Measurements from ENCODE around the gene CTAGE1.

Gene CTAGE1

GRCh38 chr18:22457524-22457923 is 39.8 kb upstream of the CTAGE1 start:
- no peaks in the 10 kb centered on the region for H3K36me3 ChIP-seq
- H3K27me3 ChIP-seq (ENCODE audit: insufficient read depth, low read depth, severe bottlenecking): peaks cover 74% of the 10 kb centered on the region
- no peaks in the 10 kb centered on the region for H3K9me3 ChIP-seq (ENCODE audit: severe bottlenecking)
- TF ChIP-seq CTCF (IDR thresholded peaks at IDR 0.05; ENCODE audit: low read depth, low read length): no peak
- no peak for DNase-seq
- no peak overlapping the region for H3K27ac ChIP-seq
- H3K4me3 ChIP-seq (ENCODE audit: low read depth, low read length): no peak overlapping the region

- no peak overlapping the region for H3K27ac ChIP-seq
- H3K4me3 ChIP-seq (ENCODE audit: low read depth, low read length): no peak overlapping the region
- H3K36me3 ChIP-seq: no peaks in the 10 kb centered on the region
- DNase-seq: no peak
- TF ChIP-seq CTCF (IDR thresholded peaks at IDR 0.05; ENCODE audit: low read depth, low read length): no peak
- no peaks in the 10 kb centered on the region for H3K9me3 ChIP-seq (ENCODE audit: severe bottlenecking)
- peaks cover 69% of the 10 kb centered on the region for H3K27me3 ChIP-seq (ENCODE audit: insufficient read depth, low read depth, severe bottlenecking)
These were observed 38.8 kb upstream of the CTAGE1 start for GRCh38 chr18:22456547-22456946.

GRCh38 chr18:22456116-22456480 is 38.4 kb upstream of the CTAGE1 start:
- Histone ChIP-seq H3K9me3 (ENCODE audit: severe bottlenecking) (no peaks in the 10 kb centered on the region), H3K4me3 (ENCODE audit: low read depth, low read length) (no peak overlapping the region), H3K27ac (no peak overlapping the region), H3K27me3 (ENCODE audit: insufficient read depth, low read depth, severe bottlenecking) (peaks cover 65% of the 10 kb centered on the region), H3K36me3 (no peaks in the 10 kb centered on the region)
- TF ChIP-seq CTCF (IDR thresholded peaks at IDR 0.05; ENCODE audit: low read depth, low read length): no peak
- no peak for DNase-seq

- no peak overlapping the region for H3K4me3 ChIP-seq (ENCODE audit: low read depth, low read length)
- H3K9me3 ChIP-seq (ENCODE audit: severe bottlenecking): no peaks in the 10 kb centered on the region
- peaks cover 60% of the 10 kb centered on the region for H3K27me3 ChIP-seq (ENCODE audit: insufficient read depth, low read depth, severe bottlenecking)
- DNase-seq: no peak
- H3K27ac ChIP-seq: no peak overlapping the region
- no peak for TF ChIP-seq CTCF (IDR thresholded peaks at IDR 0.05; ENCODE audit: low read depth, low read length)
- no peaks in the 10 kb centered on the region for H3K36me3 ChIP-seq
These were observed 37.9 kb upstream of the CTAGE1 start for GRCh38 chr18:22455425-22456115.

GRCh38 chr18:22453315-22453714 is 35.6 kb upstream of the CTAGE1 start:
- no peak for TF ChIP-seq CTCF (IDR thresholded peaks at IDR 0.05; ENCODE audit: low read depth, low read length)
- Histone ChIP-seq H3K4me3 (ENCODE audit: low read depth, low read length) (no peak overlapping the region), H3K27me3 (ENCODE audit: insufficient read depth, low read depth, severe bottlenecking) (peaks cover 45% of the 10 kb centered on the region), H3K27ac (no peak overlapping the region), H3K9me3 (ENCODE audit: severe bottlenecking) (peaks cover 4% of the 10 kb centered on the region), H3K36me3 (no peaks in the 10 kb centered on the region)
- no peak for DNase-seq

- Histone ChIP-seq H3K27me3 (ENCODE audit: insufficient read depth, low read depth, severe bottlenecking) (peaks cover 37% of the 10 kb centered on the region), H3K9me3 (ENCODE audit: severe bottlenecking) (peaks cover 4% of the 10 kb centered on the region), H3K4me3 (ENCODE audit: low read depth, low read length) (no peak overlapping the region), H3K27ac (no peak overlapping the region), H3K36me3 (no peaks in the 10 kb centered on the region)
- no peak for TF ChIP-seq CTCF (IDR thresholded peaks at IDR 0.05; ENCODE audit: low read depth, low read length)
- DNase-seq: no peak
These were observed 34.5 kb upstream of the CTAGE1 start for GRCh38 chr18:22452226-22452668.
